COR-L47 (cell line): ENCODE results near the gene NAV2.

Experiments
- DNase-seq: peaks from one replicate; lab custom pipeline; 2025; lab: John Stamatoyannopoulos, UW

Gene NAV2

DNA sequence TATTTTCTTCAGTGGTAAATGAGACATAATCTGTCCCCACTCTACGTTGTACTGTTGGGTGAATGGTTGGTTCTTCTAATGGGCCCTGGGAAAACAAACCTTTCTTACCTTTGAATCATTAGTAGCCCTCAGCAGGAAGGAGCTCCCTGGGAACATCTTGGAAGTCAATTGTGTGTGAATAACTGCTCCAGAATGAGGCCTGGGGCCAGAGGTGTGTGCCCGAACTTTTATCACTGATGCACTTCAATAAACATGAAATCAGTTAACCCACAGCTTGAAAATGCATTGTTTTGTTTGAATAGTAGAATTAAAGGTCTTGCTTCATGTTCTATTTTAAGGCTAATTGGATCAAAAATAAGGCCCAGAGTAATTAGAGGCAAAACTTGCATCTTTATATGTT, 67.1 kb downstream of the NAV2 start:
- no peak for DNase-seq

DNA sequence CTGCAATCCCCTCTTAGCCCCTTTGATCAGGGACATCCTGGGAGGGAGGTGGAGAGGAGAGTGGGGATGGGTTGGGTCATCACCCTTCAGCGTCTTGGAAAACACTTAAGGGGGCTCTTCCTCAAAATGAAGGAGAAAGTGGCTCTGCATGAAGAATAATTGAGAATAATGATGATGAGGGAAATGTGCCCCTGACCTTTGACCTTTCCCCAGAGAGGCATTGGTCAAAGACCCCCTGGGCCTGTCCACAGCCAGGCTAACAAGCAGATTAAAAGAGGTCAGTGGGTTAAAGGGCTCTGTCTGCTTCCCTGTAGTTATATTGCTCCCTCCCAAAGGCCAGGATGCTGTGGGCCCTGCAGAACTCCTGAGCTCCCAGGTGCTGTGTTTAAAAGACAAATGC, 68.7 kb downstream of the NAV2 start:
- DNase-seq = no peak

- no peak for DNase-seq
These were observed 72.6 kb downstream of the NAV2 start for GRCh38 chr11:19785265-19785664.

DNA sequence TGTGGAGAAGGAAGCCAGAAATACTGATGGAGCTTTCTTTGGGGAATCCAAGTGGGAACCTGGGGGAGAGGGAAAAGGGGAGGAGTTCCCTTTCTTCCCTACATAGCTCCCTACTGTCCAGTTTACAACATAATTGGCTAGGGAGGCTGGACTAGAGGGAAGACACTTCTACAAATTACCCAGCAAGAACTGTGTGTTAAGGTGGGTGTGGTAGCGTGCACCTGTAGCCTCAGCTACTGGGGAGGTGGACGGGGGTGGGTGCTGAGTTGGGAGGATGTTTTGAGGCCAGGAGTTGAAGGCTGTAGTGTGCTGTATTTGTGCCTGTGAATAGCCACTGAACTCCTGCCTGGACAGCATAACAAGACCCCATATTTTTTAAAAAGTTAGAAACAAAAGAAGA, 74.0 kb downstream of the NAV2 start:
- no peak for DNase-seq

DNA sequence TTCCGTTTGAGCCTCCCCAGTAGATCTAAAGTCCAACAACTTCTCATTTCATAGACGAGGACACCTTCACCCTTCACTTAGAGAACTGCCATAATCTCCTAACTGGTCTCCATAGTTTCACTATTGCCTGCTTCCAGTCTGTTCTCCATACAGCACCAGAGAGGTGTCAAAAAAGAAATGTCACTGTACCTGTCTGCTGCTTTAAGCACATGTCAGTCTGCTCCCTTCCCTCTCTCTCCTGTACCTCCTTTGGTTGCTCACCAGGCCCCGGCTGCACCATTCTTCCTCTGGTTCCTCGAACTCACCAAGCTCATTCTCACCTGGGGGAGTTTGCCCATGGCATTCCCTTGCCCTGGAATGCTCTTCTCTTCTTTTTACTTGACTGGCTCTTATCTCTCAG, 75.8 kb downstream of the NAV2 start:
- DNase-seq = no peak

GRCh38 chr11:19789245-19789644, 76.6 kb downstream of the NAV2 start:
- DNase-seq = no peak

- no peak for DNase-seq
These were observed 77.4 kb downstream of the NAV2 start for GRCh38 chr11:19789835-19790710.

GRCh38 chr11:19790831-19791552, 78.4 kb downstream of the NAV2 start:
- DNase-seq = no peak

- no peak for DNase-seq
These were observed 79.9 kb downstream of the NAV2 start for GRCh38 chr11:19792510-19792909.

GRCh38 chr11:19793326-19793725, 80.7 kb downstream of the NAV2 start:
- DNase-seq = no peak

- no peak for DNase-seq
These were observed 81.5 kb downstream of the NAV2 start for GRCh38 chr11:19794161-19794560.

GRCh38 chr11:19795082-19795481, 82.4 kb downstream of the NAV2 start:
- no peak for DNase-seq

DNA sequence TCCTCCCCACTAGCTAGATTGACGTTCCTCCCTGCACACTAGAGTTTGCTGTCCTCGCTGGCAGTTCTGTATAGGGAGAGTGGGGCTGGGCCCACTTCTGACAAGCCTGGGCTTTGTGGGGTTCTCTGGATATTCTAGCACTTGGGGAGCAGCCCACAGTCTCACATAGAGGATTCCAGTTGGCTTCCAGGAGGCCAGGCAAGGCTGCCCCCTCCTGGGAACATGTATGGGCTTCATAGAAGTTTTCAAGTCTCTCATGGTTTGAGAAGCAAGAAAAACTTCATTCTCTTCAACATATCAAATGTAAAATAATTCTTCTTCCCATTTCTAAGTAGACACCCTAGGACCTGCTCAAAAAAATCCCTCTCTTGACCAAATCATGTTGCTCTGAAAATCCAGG, 87.5 kb downstream of the NAV2 start:
- no peak for DNase-seq

GRCh38 chr11:19800714-19801519, 88.3 kb downstream of the NAV2 start:
- DNase-seq = no peak

DNA sequence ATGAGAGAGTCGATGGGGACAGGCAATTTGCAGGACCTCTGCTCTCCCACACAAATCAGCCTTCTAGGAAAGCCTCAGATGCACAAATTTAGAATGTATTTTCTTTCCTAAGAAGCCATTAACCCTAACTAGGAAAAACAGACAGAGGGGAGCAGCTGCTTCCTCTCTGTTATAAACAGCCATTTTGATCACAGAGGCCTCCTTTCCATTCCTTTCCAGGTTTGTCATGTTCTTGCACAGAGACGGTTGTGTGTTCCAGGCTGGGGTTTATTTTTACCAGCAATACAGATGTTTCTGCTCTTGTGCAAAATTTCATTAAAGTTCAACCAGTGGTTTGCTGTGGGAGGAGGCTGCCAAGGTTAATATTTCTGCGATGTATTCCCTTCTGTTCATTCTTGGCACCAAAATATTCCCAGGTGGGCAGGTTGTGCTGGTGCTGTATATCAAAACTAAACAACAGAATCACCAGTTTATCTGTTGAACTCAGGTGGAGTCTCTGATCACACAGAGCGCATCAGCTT, 90.2 kb downstream of the NAV2 start:
- DNase-seq = no peak

DNA sequence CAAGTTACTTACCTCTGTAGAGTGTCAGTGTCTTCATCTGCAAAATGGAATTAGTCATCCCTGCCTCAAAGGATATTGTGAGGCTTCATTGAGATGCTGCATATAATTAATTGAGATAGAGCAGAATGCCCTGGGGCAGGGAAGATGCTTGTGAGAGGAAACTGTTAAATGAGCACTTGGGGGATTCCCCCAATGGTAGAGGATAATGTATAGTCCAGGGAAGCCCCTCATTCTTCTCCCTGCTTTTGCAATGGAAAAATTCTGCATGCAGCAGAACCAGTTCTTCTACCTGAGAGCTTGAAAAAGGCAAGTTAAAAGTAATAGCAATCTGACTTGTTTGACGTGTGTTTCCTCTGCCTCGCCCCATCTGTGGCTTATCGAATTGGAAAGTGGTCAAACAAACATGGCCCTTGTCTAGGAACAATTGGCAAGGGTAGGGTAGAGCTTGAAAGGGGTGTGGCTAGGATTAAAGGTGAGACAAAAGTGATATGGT, 90.9 kb downstream of the NAV2 start:
- no peak for DNase-seq

GRCh38 chr11:19805376-19805775, 92.7 kb downstream of the NAV2 start:
- no peak for DNase-seq

DNA sequence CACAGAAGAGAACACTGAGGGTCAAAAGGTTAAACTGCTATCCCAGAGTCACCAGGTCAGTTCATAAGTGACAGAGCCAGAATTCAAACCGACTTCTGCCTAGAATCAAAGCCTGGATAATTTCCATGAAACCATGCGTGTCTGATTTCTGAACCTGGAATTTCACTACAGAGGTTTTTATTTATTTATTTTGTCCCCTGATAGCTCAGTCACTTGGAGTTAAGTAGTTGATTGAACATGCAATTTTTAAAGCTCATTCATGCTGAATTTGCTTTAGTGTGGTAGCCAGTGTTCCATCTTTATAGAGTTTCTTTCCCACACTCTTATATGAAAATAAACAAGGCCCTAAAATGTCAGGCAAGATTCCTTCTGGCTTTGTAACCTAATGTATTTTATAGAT, 93.2 kb downstream of the NAV2 start:
- no peak for DNase-seq

- no peak for DNase-seq
These were observed 93.6 kb downstream of the NAV2 start for GRCh38 chr11:19806251-19806650.

GRCh38 chr11:19808076-19808911, 95.7 kb downstream of the NAV2 start:
- no peak for DNase-seq

- no peak for DNase-seq
These were observed 98.2 kb downstream of the NAV2 start for GRCh38 chr11:19810852-19811251.
